NCI-H1694 treated with DMSO at 0.1 percent for 48 hours (cell line): ENCODE data around the gene FAM136A.
A peak's percentile ranks its signal among the peaks of the same experiment; 100 is the strongest.
"Not testable (repeated sequence)": the region's sequence is repeated elsewhere in the genome, so short reads cannot be mapped to it uniquely, and the experiment has no call there.

ENCODE experiments used
- DNase-seq: peaks from one replicate; lab custom pipeline; 2025; lab: John Stamatoyannopoulos, UW

FAM136A gene

DNA sequence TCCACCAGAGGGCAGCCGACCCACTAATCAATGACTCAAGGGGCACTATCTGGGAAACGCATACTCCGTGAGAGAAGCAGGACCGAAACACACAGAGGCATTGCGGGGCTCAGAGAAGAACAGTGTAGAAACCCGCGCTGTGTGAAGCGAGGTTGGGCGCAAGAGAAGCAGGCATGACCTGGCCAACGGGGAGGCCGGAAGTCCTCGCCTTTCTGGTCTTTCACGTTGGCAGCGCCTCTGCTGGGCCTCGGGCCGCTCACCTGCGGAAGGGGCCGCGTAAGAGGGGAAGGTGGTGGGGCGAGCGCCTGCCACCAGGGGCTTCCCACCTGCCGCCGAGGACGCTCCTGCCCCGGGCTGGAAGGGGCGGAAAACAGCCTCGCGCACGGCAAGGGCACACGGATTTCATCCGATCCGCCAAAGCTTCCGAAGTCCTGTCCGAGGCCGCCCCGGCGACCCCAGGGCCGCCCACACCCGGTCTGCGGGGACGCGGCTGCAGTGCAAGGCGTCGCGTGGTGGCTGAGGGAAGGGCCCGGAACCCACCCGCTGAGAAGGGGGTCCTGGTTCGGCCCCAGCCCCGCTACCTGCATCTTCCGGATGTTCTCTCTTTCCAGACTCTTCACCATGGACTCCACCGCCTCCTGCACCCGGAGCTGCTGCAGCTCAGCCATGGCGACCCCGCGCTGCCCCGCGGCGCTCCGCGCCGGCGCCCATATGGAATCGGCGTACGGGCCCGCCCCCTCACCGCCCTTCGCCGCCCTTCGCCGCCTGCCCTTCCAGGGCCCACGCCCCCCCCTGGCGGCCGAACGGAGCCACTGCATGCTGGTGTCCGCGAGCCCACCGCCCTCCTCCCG lies at the start of gene FAM136A:
Gene FAM136A (minus strand): TSS at position 724 of the 851 bp plus-strand sequence. CDS start 56 bp downstream, at position 668.
- DNase-seq, result peak; percentile 72

DNA sequence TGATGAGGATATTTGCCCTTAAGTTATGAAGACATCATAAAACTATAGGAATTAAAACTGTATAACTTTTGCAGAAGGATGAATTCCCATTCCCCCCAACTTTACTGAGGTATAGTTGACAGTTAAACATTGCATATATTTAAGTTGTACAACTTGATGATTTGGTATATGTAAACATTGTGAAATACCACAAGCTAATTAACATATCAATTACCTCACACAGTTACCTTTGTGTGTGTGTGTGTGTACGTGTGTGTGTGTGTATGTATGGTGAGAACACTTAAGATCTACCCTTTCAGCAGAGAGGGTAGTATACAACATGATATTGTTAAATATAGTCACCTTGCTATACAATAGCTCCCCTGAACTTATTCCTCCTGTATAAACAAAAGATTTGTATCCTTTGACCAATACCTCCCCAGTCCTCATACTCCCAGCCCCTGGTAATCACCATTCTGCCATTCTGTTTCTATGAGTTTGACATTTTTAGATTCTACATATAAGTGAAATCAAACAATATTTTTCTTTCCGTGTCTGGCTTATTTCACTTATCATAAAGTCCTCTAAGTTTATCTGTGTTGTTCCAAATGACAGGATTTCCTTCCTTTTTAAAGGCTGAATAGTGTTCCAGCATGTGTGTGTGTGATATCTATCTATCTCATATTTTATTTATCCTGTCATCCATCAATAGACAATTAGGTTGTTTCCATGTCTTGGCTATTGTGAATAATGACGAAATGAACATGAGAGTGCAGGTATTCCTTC lies 48.2 kb upstream of the FAM136A start:
- DNase-seq, result no peak

DNA sequence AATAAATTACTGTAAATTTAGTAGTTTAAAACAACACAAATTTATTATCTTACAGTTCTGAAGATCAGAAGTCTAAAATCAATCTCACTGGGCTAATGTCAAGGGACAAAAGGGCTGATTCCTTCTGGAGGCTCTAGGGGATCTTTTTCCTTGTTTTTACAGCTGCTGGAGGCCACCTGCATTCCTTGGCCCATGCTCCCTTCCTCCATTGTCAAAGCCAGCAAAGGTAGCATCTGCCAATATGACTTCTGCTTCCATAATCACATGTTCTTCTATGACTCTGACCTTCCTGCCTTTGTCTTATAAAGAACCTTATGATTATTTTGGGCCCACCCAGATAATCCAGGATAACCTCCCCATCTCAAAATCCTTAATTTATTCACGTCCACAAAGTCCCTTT lies 46.0 kb upstream of the FAM136A start:
- DNase-seq, result no peak

DNA sequence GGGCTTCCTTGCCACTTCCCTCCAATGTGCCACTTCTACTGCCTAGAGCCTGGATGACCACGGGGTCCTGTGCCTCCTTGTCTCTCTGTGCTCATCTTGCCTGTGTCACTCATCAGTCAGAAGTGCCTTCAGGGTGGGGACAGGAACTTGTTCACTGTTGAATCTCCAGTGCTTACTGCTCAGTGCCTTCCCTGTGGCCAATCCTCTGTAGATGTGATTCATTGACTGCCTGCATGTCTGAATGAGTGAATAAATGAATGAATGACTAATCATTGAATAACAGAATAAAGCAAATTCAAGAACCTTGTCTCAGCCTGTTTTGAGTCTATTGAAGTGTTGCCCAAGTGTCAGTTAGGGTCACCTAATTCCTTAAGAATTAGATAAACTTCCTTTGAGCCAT lies 42.3 kb upstream of the FAM136A start:
- no peak for DNase-seq

DNA sequence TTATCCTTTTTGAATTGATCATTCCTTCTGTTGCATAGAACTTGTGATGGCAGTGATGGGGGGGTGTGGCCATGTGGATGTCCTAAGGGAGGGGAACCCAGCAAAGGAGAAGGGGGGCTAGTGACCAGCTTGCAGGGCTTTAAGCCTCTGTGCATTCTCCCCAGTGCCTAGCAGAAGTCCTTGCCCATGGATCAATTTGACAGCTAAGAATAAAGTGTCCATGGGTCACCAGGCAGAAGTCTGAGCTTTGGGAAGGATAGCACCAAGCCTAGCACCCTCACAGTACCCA lies 39.6 kb upstream of the FAM136A start:
- no peak for DNase-seq

DNA sequence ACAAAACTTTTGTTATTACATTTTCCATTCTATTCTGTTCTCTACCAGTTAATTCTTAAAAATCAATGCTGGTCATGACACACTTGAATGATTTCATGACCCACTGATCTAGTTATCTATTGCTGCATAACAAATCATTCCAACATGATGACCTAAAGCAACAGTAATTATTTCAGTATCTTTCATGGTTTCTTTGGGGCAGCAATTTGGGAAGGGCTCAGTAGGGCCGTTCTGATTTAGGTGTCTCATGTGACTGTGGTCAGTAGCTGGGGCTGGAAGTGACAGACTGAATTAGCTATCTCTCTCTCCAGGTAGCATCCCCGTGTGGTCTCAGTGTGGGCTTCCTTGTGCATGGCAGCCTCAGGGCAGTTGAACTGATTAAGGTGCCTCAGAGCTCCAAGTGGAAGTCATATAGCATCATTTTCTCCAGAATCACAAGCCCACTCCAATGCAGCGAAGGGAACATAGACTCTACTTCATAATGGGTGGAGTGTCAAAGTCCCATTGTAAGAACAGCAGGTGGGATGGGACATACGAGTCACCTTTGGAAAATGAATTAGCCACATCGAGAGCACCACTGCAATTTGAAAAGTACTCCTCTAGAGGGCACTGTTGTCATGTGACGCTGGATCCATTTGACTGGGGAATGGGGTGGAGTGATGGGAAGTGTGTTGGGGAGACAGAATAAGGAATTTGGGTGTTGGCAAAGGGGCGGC lies 39.1 kb upstream of the FAM136A start:
- DNase-seq, result peak; percentile 66

DNA sequence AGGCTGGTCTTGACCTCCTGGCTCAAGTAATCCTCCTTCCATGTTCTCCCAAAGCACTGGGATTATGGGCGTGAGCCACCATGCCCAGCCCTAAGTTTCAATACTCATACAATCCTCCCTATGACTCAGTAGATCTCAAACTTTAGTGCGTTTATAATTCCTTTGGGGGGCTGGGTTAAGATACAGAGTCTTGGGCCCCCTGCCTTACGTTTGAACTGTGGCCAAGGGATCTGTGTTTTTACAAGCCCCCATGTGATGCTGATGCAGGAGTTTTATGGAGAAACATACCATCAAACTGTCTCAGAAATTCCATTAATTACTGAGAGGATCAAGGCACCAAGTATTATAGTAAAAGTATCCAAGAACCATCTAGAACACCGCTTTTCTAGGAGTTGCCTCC lies 38.2 kb upstream of the FAM136A start:
- DNase-seq, result no peak

DNA sequence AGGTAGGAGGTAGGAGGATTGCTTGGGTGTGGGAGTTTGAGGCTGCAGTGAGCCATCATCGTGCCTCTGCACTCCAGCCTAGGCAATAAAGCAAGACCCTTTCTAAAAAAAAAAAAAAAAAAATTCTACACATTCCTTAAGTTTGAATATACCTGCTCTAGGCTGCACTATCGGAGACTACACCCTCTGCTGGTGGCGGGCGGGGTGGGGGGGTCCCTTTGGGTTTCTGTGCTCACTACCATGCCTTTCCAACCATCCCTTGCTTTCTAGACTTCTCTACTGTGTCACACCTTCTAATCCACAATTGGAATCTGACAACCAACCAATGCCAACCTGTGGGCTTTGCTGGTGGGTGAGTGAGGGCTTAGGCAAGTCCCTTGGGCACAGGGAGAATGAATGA lies 34.7 kb upstream of the FAM136A start:
- no peak for DNase-seq

DNA sequence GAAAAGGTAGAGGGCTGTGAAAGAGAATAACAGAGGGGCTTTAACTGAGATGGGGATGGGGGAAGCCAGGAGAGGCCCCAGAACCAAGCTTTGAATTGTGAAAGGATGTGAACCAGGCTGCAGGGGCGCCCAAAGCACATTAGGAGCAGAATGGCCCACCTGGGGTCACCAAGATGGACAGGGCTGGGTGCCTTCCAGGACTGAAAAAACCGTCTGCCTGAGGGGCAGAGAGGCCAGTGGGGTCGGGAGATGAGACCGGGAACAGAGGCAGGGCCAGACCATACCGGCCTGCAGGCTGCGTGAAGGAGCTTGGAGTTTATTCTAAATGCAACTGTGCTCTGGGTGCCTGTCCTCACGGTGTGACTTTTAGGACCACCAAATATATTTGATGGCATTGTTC lies 29.1 kb upstream of the FAM136A start:
- DNase-seq, result no peak

DNA sequence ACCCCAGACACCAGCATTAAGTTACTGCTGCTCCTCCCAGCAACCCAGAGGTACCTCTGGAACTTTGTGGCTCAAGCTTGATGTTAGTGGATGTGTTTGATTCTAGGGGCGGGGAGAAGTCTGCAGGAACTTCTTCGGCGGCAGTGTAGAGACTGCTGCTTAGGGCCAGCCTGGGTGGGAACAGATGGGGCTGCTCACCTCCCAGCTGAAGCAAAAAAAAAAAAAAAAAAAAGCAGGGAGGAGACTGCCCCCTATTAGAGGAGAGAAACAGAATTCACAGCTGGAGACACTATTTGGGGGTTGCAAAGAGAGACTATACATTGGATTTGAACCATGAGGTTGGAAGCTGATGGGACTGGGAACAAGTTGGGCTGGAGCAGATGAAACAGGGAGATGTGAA lies 28.6 kb upstream of the FAM136A start:
- DNase-seq, result peak; percentile 63

DNA sequence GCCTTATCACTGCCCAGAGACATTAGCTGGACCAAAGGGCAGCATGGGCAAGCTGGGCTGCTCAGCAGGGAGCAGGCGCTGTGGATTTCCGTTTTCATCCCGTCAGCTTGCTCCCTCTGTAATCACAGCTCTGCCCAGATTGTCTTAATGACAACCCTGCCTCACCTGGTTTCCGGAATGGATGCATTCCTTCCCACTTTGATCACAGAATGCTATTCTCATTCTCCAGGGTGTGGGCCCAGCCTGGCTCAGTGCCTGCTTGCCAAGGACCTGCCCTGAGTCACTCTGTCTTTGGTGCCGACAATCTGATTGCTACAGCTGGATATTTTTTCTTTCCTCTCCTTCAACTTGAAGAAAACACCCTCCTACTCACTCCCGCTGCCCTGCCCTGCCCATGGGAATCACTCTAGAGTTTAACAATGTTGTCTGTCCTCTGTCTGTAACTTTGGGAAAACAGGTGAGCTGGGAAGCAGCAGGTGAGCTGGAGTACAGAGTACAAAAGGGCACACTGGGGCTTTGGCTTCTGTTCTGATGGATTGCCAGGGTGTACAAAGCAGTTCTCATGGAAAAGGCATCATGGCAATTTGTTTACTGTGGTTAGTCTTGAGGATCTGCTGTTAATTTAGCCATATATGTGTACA lies 27.2 kb upstream of the FAM136A start:
- no peak for DNase-seq

DNA sequence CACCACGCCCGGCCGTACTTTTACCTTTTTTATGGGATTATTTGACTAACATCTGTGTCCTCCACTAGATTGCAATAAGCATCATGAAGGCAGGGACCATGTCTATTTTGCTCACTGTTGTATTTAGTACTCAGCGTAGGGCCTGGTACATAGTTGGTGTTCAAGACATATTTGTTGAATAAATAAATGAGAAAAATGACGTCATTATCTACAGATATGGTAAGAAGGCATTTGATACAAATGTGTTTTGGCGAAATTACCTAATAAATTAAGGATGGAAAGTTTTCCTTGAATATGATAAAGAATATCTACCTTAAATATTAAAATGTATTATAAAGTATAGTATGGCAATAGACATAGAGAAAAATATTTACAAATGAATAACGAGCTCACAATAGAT lies 24.0 kb upstream of the FAM136A start:
- DNase-seq, result no peak

DNA sequence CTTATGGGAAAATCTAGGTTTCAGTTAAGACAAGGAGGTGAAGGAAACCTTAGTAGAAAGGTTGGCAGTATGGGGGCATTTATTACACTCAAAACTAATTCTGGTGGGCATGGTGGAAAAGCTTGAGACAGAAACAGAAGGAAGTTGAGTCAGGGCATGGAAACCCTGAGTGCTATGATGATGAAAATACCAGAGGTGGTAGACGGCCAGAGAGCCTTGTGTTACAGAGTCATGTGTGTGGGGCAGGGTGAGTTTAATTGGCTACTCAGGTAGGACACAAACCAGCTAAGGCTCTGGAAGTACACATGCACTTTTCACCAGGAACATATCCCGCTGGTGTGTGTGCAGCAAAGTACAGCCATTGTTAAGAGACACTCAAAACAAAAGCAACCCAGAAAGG lies 20.7 kb upstream of the FAM136A start:
- no peak for DNase-seq

DNA sequence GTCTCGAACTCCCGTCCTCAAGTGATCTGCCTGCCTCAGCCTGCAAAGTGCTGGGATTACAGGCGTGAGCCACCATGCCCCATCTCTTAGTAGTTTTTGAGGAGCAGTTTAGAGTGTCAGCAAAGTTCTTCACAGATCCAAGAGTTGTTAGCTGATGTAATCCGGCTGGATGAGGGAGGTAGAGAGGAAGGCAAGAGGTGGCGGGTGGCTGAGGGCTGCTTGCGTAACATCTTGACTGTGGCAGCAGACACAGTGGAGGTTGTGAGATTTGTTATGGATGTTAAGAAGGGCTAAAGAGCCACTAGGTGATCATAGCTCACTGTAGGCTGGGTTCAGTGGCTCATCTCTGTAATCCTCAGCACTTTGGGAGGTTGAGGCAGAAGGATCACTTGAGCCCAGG lies 19.5 kb upstream of the FAM136A start:
- DNase-seq, result no peak

DNA sequence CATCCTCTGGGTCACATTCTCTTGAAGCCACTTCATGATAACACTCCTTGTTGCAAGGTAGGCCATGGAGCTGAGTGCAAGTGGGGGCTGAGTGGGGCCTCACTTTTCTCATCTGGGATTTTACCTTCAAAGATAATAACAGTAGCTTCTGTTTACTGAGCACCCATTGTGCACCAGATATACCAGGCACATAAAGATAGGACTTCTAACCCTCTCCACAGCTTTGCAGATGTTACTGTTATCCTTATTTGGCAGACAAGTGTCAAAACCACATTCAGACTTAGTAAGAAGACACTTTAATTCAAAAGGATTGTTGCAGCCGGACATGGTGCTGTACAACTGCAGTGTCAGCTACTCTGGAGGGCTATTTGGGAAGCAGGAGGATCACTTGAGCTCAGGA lies 12.8 kb upstream of the FAM136A start:
- no peak for DNase-seq

DNA sequence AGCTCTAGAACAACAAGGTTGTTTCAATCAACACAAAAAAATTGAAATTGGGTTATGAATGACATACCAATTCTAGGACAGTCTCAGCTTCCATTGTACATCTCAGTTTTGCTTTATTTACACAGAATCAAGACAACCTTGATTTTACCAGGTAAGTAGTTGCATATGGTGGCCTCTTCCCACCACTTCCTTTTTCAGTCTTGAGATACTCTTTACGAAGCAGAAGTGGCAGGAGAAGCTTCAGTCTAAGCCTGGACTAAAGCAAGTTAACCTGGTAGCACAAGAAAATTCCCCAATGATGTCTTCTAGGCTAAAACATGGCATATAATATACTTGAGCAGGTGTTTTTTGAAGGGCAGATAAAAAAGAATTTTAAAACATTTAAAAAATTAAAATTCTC lies 10.7 kb upstream of the FAM136A start:
- no peak for DNase-seq

DNA sequence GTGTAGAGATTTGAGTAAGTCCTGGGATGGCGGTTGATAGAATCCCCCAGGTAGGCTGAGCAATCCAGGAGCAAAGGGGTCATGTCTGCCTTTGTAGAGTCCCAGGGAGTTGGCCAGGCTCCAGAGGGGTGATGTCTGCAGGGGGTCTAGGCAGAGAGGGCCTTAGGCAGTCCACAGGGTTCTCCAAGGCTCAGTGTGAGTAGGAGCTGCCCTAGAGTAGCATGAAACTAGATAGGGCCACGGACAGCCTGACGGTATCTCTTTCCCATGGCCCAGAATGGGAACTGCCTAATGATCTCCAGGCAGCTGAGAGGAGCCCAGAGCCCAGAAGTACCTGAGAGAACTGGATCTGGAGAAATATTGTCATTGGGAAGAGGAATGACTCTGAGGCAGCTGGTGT lies 9.0 kb upstream of the FAM136A start:
- DNase-seq, result no peak

DNA sequence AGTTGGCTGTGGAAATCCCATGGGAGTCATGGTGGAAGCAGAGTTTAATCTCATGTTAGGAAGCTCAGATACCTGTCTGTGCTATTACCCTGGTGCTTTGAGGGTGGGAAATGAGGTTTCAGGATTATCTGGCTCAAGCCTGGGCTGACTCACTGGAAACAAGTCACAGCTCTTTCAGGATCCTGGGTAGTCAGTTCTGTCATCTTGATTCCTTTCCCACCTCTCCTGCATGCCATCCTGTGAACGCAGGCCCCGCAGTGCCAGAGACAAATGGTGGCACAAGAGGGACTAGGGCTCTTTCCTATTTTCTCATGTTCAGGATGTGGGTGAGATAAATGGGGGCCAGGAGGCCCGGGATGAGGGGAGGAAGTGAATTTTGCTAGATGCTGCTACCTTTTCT lies 3.7 kb upstream of the FAM136A start:
- DNase-seq, result no peak

DNA sequence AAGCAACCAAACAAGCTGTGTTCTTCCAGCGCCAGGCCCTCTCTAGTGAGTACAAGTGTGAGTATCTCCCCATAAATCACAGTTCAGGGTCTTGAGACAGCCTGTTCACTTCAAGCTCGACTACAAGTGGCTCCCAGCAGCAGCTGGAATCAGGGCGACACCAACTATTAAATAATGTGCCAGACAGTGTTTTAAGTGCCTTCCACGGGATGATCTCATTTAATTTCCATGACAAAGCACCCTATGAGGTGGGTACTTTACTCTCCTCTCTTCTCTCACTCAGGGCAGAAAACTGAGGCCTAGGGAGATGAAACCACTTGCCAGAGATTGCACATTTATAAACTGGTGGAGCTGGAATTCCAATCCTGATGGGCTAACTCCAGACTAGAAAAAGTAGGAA lies 2.6 kb upstream of the FAM136A start:
- DNase-seq, result no peak

DNA sequence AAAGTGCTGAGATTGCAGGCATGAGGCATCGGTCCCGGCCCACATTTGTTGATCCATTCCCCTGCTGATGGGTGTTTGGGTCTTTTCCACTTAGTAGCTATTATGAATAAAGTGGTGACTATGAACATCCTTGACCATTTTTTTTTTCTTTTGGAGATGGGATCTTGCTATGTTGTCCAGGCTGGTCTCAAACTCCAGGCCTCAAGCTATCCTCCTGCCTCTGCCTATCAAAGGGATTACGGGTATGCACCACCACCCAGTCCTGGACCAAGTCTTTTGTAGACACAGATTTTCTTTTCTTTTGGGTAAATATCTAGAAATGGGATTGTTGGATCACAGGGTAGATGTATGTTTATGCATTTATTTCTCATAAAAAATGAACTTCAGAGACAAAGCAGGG lies 1.3 kb upstream of the FAM136A start:
- no peak for DNase-seq

DNA sequence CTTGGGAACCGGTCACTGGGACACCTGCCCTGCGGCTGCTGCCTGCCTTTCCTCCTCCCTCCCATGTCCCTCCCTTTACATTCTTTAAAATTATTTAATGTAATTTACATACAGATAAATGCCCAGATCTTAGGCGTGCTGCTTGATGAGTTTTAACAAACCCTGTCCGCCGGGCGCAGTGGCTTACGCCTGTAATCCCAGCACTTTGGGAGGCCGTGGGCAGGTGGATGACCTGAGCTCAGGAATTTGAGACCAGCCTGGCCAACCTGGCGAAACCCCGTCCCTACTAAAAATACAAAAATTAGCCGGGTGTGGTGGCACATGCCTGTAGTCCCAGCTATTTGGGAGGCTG lies 304 bp upstream of the FAM136A start:
- not testable (repeated sequence) for DNase-seq

DNA sequence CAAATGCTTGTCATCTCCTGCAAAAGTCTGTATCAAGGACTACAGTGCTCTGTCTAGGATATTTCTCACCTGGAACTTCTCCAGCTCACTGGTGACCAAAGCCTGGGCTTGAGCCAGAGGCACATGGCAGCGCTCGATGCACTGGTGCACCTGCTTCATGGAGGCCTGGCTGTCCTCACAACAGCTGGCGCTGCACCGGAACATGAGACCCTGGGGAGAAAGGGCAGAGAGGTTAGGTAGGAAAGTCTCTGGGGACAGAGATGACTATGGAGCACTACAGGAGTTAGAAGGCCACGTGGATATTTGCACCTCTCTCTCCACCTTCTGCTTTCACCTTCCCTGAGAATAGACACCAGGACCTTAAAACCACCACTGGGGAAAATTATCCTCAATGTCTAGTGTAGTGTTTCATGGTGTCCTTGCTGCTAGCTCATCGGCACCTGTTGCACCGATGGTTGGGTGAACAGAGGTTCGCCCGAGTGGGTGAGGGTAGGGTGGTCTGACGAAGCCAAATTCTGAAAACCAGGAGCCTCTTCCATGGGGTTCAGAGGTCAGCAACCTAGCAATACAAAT lies 1.0 kb downstream of the FAM136A start:
- DNase-seq, result no peak
